Posterior vena cava (tissue), 2 donors: ENCODE measurements around the gene SLC13A5. TPM values are rescaled to one million over a fixed set of nuclear protein-coding genes. Genes with fewer than 3 reads are reported as not detected.
"Not testable (repeated sequence)": the region's sequence is repeated elsewhere in the genome, so short reads cannot be mapped to it uniquely, and the experiment has no call there.

ENCODE experiments used
- DNase-seq: peaks from one replicate; pipeline ENCODE4 v3.0.0-alpha.2; 2020; ENCODE audit warnings: low spot score
- intact Hi-C, 2 donors: fragments of 100-400 bp; cut with DNase I; formaldehyde crosslinking; loops; one replicate each; pipeline versions ENCODE4 v1.14.1 to v1.14.2; 2022 to 2023
- total RNA-seq, 2 donors: library from RNA; stranded (reverse); fragmentation: NEBNext Ultra II Directional; extraction: Animal tissue kit (Norgen Biotek cat#: 25700); gene quantifications; one replicate each; pipeline ENCODE4 v1.2.1, GENCODE V29; 2021
- donor health status: DM: yes; HTN: yes; CAD: no.
- donor health status: DM: yes; HTN: yes; CAD: no.

The SLC13A5 gene
- total RNA-seq, 2 donors from 2014 or later = 0.10 TPM; not detected in 1

DNA sequence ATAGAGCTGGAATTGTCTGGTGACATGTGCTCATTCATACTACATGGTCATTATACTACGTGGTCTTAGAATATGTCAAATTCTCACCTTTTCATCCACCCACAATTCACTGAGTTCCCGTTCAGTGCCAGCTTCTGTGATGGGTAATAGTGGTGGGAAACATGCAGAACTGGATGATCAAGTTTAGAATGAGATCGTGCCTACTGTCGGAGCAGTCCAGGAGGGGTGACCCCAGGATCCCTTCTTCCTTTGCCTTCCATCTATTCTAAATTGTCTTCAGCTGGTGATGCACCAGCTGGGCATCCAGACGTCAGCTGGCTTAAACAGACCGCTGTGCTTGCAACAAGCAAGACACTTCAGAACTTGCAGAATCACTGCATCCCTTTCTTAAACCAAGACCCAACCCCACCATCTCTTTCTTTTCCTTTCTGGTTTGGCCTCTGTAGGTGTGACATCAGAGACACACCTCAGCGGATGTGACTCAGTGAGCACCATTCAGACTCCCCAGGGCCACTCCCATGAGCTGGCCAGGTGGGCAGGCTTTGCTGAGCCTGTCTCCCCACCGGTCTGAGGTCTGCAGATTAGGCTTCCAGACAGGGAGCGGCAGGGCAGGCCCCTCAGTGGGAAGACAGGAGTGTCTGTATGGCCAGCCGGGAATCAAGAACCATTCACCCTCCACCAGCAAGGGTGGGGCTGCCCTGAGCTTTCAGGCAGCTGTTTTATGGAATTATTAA, 43.5 kb downstream of the SLC13A5 start:
- intact Hi-C loops = loop anchor here (5.0 to 10.0 kb wide), 2 partner anchors 173 to 335 kb away; no protein-coding TSS in a partner anchor
- no peak for DNase-seq

DNA sequence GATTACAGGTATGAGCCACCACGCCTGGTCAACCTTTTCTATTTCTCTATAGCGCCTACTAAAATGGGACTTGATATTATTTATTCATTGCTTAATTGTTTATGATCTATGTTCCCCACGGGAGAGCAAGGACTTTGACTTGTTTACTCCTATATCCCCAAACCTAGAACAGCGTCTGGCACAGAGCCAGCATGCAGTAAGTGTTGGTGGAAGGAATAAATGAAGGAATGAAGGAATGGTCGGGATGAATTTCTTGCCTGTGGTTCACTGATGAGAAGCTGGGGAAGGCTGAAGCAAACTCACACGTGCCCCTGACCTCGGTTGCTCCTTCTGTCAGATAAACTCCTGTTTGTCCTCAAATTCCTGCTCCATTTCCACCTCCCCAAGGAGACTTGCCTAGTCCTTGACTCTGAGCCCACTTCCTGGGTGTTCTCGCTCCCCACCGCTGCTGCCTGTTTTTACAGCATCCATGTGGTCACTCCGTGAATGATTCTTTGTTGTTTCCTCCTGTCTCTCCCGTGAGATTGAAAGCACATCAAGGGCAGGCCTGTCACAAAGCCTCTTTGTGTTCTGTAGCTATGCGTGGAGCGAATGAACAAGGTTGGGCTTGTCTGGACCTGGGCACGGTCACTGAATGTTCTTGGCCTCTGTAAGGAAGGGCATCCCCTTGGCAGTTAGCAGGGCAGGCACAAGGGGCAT, 44.3 kb downstream of the SLC13A5 start:
- intact Hi-C loops = loop anchor here (5.0 to 10.0 kb wide), 2 partner anchors 173 to 336 kb away; no protein-coding TSS in a partner anchor
- DNase-seq = no peak

DNA sequence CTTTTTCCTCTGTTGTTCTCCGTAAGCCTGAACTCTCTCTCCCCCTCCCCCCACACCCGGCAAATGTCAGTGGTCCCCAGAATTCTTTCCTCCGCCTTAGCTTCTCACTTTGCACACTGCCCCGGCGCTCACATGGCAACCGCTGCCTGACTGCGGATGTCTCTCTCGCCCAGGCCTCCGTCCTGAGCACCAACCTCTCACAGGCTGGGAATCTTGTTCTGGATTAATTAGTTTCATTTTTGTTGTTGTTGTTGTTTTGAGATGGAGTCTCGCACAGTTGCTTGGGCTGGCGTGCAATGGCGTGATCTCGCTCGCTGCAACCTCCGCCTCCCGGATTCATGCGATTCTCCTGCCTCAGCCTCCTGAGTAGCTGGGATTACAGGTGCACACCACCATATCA, 45.0 kb downstream of the SLC13A5 start:
- intact Hi-C loops = loop anchor here (5.0 to 10.0 kb wide), 2 partner anchors 174 to 337 kb away; no protein-coding TSS in a partner anchor
- DNase-seq = no peak

DNA sequence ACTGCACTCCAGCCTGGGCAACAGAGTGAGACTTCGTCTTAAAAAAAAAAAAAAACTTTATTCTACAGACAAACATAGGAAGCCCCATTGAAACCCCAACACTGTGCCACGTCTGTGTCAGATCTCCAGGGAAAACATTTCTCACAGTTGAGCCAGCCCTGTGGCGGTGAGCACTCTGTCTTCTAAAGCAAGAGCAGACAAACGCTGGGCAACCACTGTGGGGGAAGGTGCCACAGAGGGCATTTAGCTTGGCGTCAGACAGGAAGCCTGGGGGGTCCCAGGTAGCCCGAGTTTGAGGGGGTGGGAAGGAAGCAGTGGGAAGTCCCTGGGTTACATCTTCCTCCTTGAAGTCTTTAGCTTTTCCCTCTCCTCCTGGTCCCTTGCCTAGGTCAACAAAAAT, 45.7 kb downstream of the SLC13A5 start:
- intact Hi-C loops = loop anchor here (5.0 to 10.0 kb wide), 2 partner anchors 175 to 337 kb away; no protein-coding TSS in a partner anchor
- no peak for DNase-seq

DNA sequence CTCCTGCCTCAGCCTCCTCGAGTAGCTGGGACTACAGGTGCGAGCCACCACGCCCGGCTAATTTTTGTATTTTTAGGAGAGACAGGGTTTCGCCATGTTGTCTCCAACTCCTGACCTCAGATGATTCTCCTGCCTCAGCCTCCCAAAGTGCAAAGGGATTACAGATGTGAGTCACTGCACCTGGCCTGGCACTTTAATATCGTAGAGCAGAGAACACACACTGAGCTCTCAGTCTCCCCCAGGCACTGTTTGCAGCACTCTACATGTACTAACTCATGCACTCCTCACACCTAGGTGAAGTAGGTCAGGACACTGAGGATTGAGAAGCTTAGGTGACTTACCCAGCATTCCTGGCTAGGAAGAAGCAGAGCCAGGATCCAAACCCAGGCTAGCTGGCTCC, 46.6 kb downstream of the SLC13A5 start:
- intact Hi-C loops = loop anchor here (5.0 to 10.0 kb wide), 2 partner anchors 176 to 338 kb away; no protein-coding TSS in a partner anchor
- no peak for DNase-seq

DNA sequence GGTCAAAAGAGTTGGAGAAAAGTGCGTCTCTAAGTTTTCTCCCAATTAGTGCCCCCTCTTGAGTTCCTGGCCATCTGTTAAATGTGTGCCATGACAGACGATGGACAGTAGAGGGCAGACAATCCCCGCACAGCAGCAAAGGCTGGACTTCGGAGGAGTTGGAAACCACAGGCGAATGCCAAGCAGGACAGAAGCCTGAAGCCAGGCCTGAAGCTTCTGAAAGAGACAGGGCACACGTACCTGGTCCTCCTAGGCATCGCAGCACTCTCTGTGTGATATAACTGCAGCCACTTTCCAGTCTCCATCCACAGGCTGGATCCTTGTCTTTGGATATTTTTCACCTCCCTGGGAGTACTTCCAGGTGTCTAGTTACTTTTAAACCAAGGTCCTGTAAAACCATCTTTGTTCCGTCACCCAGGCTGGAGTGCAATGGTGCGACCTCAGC, 47.1 kb downstream of the SLC13A5 start:
- intact Hi-C loops = loop anchor here (5.0 to 10.0 kb wide), 2 partner anchors 176 to 339 kb away; no protein-coding TSS in a partner anchor
- peak; percentile 91 for DNase-seq

DNA sequence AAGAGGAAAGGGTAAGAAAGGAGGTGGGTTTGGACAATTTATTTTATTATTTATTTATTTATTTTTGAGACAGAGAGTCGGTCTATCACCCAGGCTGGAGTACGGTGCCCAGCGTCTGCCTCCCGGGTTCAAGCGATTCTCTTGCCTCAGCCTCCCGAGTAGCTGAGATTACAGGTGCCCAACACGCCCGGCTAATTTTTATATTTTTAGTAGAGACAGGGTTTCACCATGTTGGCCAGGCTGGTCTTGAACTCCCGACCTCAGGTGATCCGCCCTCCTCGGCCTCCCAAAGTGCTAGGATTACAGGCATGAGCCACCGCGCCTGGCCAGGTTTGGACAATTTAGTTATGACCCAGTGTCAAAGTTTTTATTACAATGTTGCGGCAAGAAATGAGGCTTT, 50.0 kb downstream of the SLC13A5 start:
- DNase-seq = not testable (repeated sequence)
- intact Hi-C loops = loop anchor here (10.0 kb wide), 1 partner anchor 342 kb away; no protein-coding TSS in a partner anchor

DNA sequence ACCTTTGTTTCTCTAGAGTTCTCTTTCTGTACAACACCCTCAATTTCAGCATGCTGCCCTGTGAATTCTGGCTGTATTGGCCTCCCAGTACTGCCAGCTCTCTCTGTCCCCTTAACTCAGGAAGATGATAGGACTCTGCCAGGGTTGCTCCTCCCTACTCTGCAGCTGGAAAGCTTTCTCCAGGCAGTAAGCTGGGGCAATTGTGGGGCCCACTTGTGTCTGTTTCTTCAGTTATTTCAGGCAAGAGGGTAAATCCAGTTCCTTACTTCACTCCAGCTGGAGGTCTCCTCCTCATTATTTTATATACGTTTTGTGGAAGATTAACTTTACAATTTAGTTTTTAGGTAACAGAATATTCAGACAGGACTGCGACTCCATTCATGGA, 51.7 kb downstream of the SLC13A5 start:
- intact Hi-C loops = loop anchor here (10.0 kb wide), 1 partner anchor 343 kb away; no protein-coding TSS in a partner anchor
- no peak for DNase-seq

DNA sequence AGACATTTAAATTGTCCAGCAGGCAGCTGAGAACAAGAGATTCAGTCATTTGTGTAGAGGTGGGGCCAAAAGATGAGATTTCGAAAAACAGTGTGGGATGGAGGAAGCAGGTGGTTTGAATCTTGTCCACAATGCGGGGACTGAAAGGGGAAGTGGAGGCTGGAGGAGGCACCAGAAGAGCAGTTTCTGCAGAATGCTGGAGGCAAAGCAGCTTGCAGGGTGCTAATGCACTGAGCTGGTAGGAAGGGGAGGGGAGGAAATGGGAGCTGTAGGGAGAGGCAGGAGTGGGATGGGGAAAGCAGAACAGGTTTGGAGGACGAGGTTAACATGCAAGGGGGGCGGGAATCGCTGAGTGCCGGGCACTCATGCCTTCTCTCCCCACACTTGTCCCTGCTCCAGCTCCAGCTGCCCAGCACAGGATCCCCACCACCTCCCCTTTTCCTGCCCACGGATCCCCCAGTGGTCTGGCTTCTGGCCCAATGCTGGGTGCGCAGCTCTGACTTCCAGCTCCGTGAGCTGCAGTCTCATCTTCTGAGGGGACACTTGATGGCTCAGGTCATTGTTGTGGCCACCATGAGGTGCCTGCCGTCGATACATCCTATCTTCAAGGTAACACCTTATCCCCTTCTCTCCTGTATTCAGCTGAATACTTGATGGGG, 52.2 kb downstream of the SLC13A5 start:
- DNase-seq = no peak
- intact Hi-C loops = loop anchor here (10.0 kb wide), 1 partner anchor 344 kb away; no protein-coding TSS in a partner anchor

DNA sequence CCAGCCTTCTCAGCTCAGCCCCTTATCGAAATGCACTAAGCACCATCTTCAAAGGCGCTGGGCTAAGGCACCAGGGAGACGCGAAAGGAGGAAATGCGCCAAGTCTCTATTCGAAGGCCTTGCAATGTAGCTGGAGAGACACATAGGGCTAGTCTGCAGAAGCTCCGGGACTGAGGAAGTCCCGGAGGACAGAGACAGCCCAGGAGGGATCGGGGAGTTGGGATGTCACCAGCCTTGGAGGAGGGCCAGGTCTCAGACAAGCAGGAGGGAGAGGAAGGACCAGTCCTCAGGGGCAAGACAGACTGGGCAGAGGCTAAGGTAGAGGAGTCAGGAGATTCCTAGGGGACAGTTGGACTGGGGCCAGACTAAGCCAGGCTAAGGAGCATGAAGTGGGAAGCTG, 53.1 kb downstream of the SLC13A5 start:
- no peak for DNase-seq
- intact Hi-C loops = loop anchor here (10.0 kb wide), 1 partner anchor 345 kb away; no protein-coding TSS in a partner anchor

DNA sequence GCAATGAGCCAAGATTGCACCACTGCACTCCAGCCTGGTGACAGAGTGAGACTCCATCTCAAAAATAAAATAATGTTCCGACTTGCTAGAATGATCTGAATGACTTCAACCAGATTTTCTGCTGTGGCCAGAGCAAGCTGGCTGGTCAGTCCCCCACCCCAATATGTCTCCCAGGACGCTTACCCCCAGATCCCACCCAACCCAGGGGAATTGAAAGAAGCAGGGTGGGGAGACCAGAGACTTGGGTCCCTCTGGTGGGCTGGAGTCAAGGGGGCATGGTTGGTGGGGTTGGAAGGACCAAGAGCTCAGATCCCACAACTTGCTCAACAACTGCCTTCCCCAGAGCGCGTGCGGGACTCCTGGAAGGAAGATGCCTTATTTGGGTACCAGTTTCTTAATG, 54.8 kb downstream of the SLC13A5 start:
- DNase-seq, intact Hi-C loops: not testable (repeated sequence)

DNA sequence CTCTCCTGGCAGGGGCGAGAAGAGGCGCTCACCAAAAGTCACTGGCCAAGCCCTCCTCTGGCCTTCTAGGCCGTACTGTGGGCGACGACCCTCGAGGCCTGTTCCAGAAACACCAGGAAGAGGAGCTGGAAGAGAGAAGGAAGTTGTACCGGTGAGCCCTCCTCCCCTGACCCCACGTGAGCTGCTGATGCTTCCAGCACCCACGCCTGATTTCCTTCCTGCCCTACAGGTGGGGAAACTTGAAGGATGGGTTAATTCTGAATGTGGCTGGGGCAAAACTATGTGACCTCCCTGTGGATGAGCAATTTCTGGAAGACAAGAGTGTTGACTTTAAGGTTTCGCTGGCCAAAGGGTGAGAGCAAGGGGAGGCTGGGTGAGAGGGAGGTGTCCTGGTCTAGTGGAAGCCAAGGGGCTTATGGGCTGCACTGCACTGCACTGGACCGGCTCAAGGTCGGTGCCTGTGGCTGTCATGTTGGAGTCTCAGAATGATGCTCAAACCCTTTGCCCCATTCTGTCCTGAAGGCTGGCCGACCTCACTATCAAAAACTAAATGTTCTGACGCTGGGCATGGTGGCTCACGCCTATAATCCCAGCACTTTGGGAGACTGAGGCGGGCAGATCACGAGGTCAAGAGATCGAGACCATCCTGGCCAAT, 55.4 kb downstream of the SLC13A5 start:
- intact Hi-C loops = no loop called here
- no peak for DNase-seq

DNA sequence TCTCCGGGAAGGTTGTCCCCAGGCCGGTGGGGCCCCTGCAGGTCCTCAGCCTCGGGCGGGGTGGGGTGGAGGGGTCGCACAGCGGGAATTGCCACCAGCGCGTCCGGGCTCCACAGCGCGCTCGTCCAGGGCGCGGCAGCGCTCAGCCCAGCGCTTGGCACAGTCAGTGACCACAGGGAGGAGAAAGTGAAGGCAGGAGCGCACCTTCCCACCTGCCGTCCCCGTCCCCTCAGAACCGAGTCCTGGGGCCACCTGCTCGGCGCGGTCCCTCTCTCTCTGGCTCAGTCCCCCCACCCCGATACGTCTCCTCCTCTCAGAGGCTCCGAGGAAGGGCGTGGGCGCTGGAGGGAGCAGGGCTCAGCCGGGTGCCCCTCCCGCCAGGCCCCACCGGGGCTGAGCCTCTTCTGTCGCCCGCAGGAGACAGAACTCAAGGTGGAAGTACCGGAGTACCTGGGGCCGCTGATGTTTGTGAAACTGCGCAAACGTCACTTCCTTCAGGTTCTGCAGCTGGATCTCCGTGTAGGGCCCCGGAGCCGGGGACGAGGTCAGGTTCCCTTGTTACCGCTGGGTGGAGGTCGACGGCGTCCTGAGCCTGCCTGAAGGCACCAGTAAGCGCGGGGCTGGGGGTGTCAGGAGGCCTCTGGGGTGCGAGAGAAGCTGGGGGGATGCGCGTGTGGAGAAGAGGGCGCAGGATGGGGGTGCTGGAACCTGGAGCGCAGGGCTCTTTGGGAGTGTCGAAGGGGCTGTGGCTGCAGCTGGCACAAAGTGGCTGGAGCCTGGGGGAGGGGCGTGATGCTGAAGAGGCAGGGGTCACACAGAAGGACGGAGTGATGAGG, 56.2 kb downstream of the SLC13A5 start:
- intact Hi-C loops, DNase-seq: not testable (repeated sequence)

DNA sequence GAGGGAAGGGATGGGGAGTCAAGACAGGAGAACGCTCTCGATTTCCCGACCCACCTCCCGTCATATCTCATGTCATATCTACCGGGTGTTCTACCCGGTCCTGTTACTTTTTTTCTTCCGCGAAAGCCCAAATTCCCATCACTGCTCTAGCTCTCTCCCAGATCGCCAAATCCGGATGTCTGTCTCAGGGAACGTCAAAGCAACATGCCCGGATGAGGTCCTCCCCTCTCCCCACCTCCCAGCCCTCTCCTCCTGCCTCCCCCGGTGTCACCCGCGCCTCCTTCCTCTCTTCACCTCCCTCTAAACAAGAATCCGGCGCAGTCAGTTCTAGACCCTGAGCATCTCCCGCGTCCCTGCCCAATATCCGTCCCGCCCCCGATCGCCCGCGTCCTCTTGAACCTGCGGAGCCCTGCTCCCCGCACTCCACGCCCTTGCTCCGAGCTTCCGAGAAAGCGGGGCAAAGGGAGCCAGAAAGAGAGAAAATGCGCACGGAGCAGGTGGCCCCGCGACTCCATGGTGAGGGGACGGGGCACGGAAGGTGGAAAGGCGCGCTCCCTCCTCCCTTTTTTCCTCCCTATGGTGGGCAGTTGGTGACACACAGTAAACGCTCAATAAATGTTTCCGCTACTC, 57.3 kb downstream of the SLC13A5 start:
- intact Hi-C loops, DNase-seq: not testable (repeated sequence)

DNA sequence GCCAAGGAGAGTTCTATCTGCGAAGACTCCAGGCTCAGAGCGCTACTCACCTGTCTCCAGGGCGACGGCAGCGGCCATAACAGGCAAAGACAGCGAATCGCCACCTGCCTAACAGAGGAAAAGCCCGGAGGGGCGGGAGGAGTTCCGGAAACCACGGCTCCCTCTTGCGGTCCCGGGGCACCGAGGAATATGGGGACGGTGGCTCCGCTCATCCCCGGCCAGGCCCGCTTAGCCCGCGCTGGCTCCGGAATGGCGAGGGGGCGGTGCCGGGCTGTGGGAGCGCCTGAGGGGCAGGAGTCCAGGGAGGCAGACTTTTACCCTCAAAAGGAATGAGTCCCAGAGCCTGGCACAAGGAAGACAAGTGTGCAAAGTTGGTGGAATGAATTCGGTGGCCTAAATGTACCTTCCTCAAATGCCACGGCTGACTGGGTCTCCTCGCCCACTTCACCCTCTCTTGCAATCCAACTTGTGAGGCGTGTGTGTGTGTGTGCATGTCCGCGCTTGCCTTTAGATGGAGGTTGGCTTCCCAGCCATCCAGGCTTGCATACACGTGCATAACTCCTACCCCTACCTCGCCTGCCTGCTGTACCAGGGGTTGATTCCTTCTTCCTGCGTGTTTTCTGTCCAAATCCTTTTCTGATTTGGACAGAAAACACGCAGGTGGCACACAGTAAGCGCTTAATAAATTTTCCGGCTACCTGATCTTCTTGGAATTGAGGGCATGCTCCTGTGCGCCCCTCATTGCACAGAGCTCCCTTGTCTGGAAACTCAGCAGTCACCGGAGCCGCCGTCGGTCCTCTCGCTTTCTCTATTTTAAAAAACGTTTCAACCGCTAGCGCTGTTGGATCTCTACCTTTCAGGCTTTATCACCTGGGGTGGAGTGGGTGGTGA, 58.1 kb downstream of the SLC13A5 start:
- intact Hi-C loops = no loop called here

DNA sequence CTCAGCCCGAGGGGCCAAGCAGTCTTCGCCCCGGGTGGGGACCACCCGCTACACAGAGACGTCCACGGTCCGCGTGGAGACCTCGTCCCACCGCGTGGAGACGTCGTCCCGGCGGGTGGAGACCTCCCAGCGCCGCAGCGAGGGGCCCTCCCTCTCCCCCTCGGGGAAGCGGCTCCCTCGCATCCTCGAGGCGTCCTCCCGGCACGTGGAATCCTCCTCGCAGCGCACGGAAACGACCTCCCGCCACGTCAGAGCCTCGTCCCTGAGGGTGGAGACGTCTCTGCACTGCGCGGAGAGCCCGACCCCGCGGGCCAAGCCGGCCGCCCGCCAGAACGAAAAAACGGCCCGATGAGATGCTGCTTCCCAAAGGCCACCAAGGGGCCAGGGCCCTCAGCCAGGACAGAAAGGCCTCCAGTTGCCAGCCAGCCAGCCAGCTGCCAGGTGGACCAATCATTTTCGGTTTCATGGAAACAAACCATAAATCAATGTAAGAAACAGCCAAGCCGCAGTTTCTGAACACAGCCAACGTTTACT, 61.2 kb downstream of the SLC13A5 start:
- DNase-seq = peak; percentile 95
- intact Hi-C loops = no loop called here

More for the DNA sequence above, 58.1 kb downstream of the SLC13A5 start:
- DNase-seq = no peak
